Parathyroid adenoma (tissue), 2 donors: ENCODE measurements around the gene ANKEF1.

Experiments used
- H2AFZ ChIP-seq: fragments of 300-600 bp; sonication (generic); one replicate; pipeline ENCODE4 v1.7.0; 2017; ENCODE audit warnings: antibody characterized with exemption, mild to moderate bottlenecking
- H3K27ac ChIP-seq: fragments of 300-600 bp; sonication (generic); one replicate; pipeline ENCODE4 v1.7.0; 2017
- H3K27me3 ChIP-seq: fragments of 300-600 bp; sonication (generic); one replicate; pipeline ENCODE4 v1.7.0; 2017; ENCODE audit warnings: low read length; ENCODE audit not compliant: control insufficient read depth, insufficient read depth
- H3K36me3 ChIP-seq: fragments of 300-600 bp; sonication (generic); one replicate; pipeline ENCODE4 v1.7.0; 2017; ENCODE audit warnings: low read length; ENCODE audit not compliant: control insufficient read depth, insufficient read depth
- H3K4me1 ChIP-seq: fragments of 300-600 bp; sonication (generic); one replicate; pipeline ENCODE4 v1.7.0; 2017; ENCODE audit warnings: control low read depth
- H3K4me2 ChIP-seq: fragments of 300-600 bp; sonication (generic); one replicate; pipeline ENCODE4 v1.7.0; 2017; ENCODE audit warnings: low read length
- H3K4me3 ChIP-seq: fragments of 300-600 bp; sonication (generic); one replicate; pipeline ENCODE4 v1.7.0; 2017; ENCODE audit warnings: low read depth, low read length
- H3K79me2 ChIP-seq: fragments of 300-600 bp; sonication (generic); one replicate; pipeline ENCODE4 v1.7.0; 2017; ENCODE audit warnings: control low read depth
- H3K9ac ChIP-seq: fragments of 300-600 bp; sonication (generic); one replicate; pipeline ENCODE4 v1.7.0; 2017; ENCODE audit warnings: mild to moderate bottlenecking
- H3K9me3 ChIP-seq: fragments of 300-600 bp; sonication (generic); one replicate; pipeline ENCODE4 v1.7.0; 2017; ENCODE audit warnings: low read length; ENCODE audit not compliant: control insufficient read depth
- CTCF ChIP-seq: fragments of 300-600 bp; sonication (generic); IDR thresholded peaks from one replicate; pipeline ENCODE4 v1.7.0; 2017; ENCODE audit warnings: antibody characterized with exemption, mild to moderate bottlenecking
- donor health status: primary hyperparathyroidism.

The ANKEF1 gene

DNA sequence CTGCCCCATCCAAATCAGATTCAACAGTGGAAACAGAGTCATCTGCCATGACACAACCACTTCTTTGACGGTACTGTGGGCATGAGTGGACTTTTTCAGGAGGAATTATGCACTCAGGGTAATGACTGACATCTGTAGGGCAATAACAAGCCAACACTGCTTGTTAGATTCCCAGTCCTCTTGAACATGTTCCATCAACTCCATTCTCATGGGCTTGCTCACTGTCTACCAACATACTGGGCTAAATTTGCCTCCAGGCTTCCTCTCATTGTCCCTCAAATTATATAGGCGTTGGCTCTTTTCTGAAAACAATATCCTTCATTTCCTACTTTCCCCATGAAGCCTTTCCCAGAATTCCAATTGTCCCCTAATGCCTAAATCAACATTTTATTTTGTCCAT, 43.1 kb downstream of the ANKEF1 start:
- no peak overlapping the region for H3K9ac ChIP-seq
- no peak for TF ChIP-seq CTCF
- no peaks in the 10 kb centered on the region for H3K27me3 ChIP-seq
- H3K4me3 ChIP-seq: no peak overlapping the region
- no peaks in the 10 kb centered on the region for H3K9me3 ChIP-seq
- no peak overlapping the region for H3K27ac ChIP-seq
- peaks cover 3% of the 10 kb centered on the region for H3K4me1 ChIP-seq
- H3K4me2 ChIP-seq: no peak overlapping the region
- H2AFZ ChIP-seq: no peak overlapping the region
- no peaks in the 10 kb centered on the region for H3K79me2 ChIP-seq
- no peaks in the 10 kb centered on the region for H3K36me3 ChIP-seq

- H3K36me3 ChIP-seq: no peaks in the 10 kb centered on the region
- H3K27ac ChIP-seq: no peak overlapping the region
- H3K27me3 ChIP-seq: no peaks in the 10 kb centered on the region
- no peak overlapping the region for H2AFZ ChIP-seq
- H3K79me2 ChIP-seq: no peaks in the 10 kb centered on the region
- no peak overlapping the region for H3K9ac ChIP-seq
- H3K4me1 ChIP-seq: peaks cover 3% of the 10 kb centered on the region
- H3K4me2 ChIP-seq: no peak overlapping the region
- H3K4me3 ChIP-seq: no peak overlapping the region
- TF ChIP-seq CTCF: no peak
- no peaks in the 10 kb centered on the region for H3K9me3 ChIP-seq
These were observed 43.6 kb downstream of the ANKEF1 start for GRCh38 chr20:10078403-10078802.

DNA sequence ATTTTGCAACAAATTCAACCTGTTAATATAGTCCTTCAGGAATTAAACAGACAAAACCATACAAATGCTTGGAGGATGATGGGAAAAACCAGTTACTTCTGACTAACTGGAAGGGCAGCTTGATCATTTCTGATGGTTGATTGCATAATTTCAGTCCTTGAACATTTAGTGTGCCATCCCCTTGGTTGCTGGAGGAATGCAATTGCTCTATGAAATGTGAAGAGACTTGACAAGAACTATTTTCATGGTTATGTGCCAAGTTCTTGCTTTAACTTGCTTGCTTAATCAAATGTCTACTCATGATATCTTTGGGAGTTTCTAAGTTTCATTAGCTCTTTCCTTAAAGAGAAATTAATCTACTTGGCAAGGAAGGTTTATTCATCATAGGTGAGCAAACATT, 45.2 kb downstream of the ANKEF1 start:
- Histone ChIP-seq H3K4me1 (peaks cover 3% of the 10 kb centered on the region), H3K79me2 (no peaks in the 10 kb centered on the region), H3K27me3 (no peaks in the 10 kb centered on the region), H3K9ac (no peak overlapping the region), H2AFZ (no peak overlapping the region), H3K4me2 (no peak overlapping the region), H3K9me3 (no peaks in the 10 kb centered on the region), H3K4me3 (no peak overlapping the region), H3K36me3 (no peaks in the 10 kb centered on the region), H3K27ac (no peak overlapping the region)
- TF ChIP-seq CTCF: no peak

DNA sequence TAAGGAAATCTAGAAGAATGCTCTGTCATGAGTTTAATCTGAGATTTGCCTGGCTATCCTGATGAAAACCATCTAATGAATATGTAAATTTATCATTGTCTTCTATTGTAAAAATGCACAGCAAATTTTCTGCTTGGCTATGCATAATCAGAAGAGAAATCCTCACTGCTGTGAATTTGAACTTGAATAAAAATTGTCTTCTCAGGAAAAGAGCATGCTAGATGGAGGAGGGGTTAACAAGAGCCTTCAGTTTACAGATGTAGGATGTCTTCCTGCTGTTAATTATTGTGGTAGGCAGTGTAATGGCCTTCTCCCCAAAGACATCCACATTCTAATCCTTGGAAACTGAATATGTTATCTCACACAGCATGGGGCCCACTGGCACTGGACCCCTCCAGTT, 45.8 kb downstream of the ANKEF1 start:
- Histone ChIP-seq H3K27me3 (no peaks in the 10 kb centered on the region), H3K4me3 (no peak overlapping the region), H3K79me2 (no peaks in the 10 kb centered on the region), H3K4me1 (peaks cover 3% of the 10 kb centered on the region), H3K36me3 (no peaks in the 10 kb centered on the region), H2AFZ (no peak overlapping the region), H3K9me3 (no peaks in the 10 kb centered on the region), H3K4me2 (no peak overlapping the region), H3K9ac (no peak overlapping the region), H3K27ac (no peak overlapping the region)
- no peak for TF ChIP-seq CTCF

- Histone ChIP-seq H3K36me3 (no peaks in the 10 kb centered on the region), H3K4me2 (no peak overlapping the region), H3K9me3 (no peaks in the 10 kb centered on the region), H2AFZ (peak overlapping the region; percentile 81), H3K27me3 (no peaks in the 10 kb centered on the region), H3K79me2 (no peaks in the 10 kb centered on the region), H3K4me1 (peaks cover 20% of the 10 kb centered on the region), H3K4me3 (no peak overlapping the region), H3K27ac (peak overlapping the region; percentile 67), H3K9ac (no peak overlapping the region)
- no peak for TF ChIP-seq CTCF
These were observed 55.2 kb downstream of the ANKEF1 start for GRCh38 chr20:10089871-10090587.
